Thyroid gland (tissue), 4 donors: ENCODE results near the gene MYORG. TPM values are rescaled to one million over a fixed set of nuclear protein-coding genes. Genes with fewer than 3 reads are reported as not detected.

ENCODE experiments used
- DNase-seq, 2 donors: peaks; one replicate each; pipeline ENCODE4 v3.0.0-alpha.2; 2019
- H3K27ac ChIP-seq, 3 donors: fragments of 200-600 bp; sonication (generic); 1 replicate in 2 of 3; 2 replicates in 1 of 3; pipeline ENCODE4 v1.5.1; 2016 to 2019; ENCODE audit warnings: mild to moderate bottlenecking in 1 of 3, moderate library complexity in 1 of 3
- H3K27me3 ChIP-seq: fragments of 200-600 bp; sonication (generic); one replicate; pipeline ENCODE4 v1.5.1; 2019
- H3K36me3 ChIP-seq, 2 donors: fragments of 200-600 bp; sonication (generic); one replicate each; pipeline ENCODE4 v1.5.1; 2016 to 2019
- H3K4me1 ChIP-seq, 2 donors: fragments of 200-600 bp; sonication (generic); one replicate each; pipeline ENCODE4 v1.5.1; 2017 to 2019
- H3K4me3 ChIP-seq, 3 donors: fragments of 200-600 bp; sonication (generic); replicated peaks in 1 of 3; 1 replicate in 2 of 3; 2 replicates in 1 of 3; pipeline ENCODE4 v1.5.1; 2016; ENCODE audit warnings: mild to moderate bottlenecking in 1 of 3
- H3K9me3 ChIP-seq: fragments of 200-600 bp; sonication (generic); one replicate; pipeline ENCODE4 v1.5.1; 2017
- CTCF ChIP-seq, 6 experiments: fragments of 200-600 bp in 3 of 6; fragments of 450-650 bp in 3 of 6; sonication (generic) in 3 of 6; IDR thresholded peaks; one replicate each; pipeline ENCODE4 v1.5.1; 2016 to 2019; ENCODE audit warnings: antibody characterized with exemption in 6 of 6, mild to moderate bottlenecking in 2 of 6, inconsistent platforms in 1 of 6, moderate library complexity in 1 of 6
- POLR2A ChIP-seq, 2 donors: fragments of 450-650 bp; IDR thresholded peaks; one replicate each; pipeline ENCODE4 v1.6.1; 2017; ENCODE audit warnings: antibody characterized with exemption in 2 of 2, mild to moderate bottlenecking in 2 of 2, moderate library complexity in 1 of 2
- WGBS, 2 donors: methylation state at CpG; one replicate each; pipeline ENCODE4 v1.1.5; 2017; 5-methylcytosine and 5-hydroxymethylcytosine counted together
- intact Hi-C: fragments of 100-400 bp; cut with DNase I; formaldehyde crosslinking; loops from one replicate; pipeline ENCODE4 v1.15.1; 2023
- total RNA-seq, 4 donors: library from RNA; depleted of rRNA; stranded (reverse); fragments of >200 nt; gene quantifications; one replicate each; pipeline ENCODE4 v1.2.3, GENCODE V29; 2016

Gene MYORG
- total RNA-seq, 4 donors from 2014 or later: 3.2 to 9.2 (median 6.0) TPM

GRCh38 chr9:34403554-34404380 is 27.1 kb upstream of the MYORG start:
- Histone ChIP-seq H3K27ac (no peak overlapping the region), H3K27me3 (no peaks in the 10 kb centered on the region), H3K9me3 (no peaks in the 10 kb centered on the region), H3K4me1 (no peaks in the 10 kb centered on the region), H3K36me3 (peaks cover 17 to 25% of the 10 kb centered on the region in 2 donors), H3K4me3 (no peak overlapping the region)
- intact Hi-C loops: loop anchor here (2.0 to 5.0 kb wide), 2 partner anchors 97 to 189 kb away; no protein-coding TSS in a partner anchor
- peak; percentile 79 to 96 (median 88) for TF ChIP-seq CTCF (IDR thresholded peaks at IDR 0.05)
- TF ChIP-seq POLR2A (IDR thresholded peaks at IDR 0.05): no peak
- peak; percentile 68 to 71 for DNase-seq

- TF ChIP-seq CTCF (IDR thresholded peaks at IDR 0.05) (no peak), POLR2A (IDR thresholded peaks at IDR 0.05) (no peak)
- Histone ChIP-seq H3K27me3 (no peaks in the 10 kb centered on the region), H3K4me3 (no peak overlapping the region), H3K36me3 (peaks cover 20 to 25% of the 10 kb centered on the region in 2 donors), H3K27ac (no peak overlapping the region), H3K4me1 (no peaks in the 10 kb centered on the region), H3K9me3 (no peaks in the 10 kb centered on the region)
- DNase-seq: no peak
- 84 to 87% methylated on average over 36 to 40 of the region's 40 CpGs for WGBS, 2 donors
- intact Hi-C loops: loop anchor here (5.0 kb wide), 1 partner anchor 191 kb away; no protein-coding TSS in a partner anchor
These were observed 24.2 kb upstream of the MYORG start for GRCh38 chr9:34400686-34401602.

GRCh38 chr9:34400275-34400674 is 23.6 kb upstream of the MYORG start:
- peaks cover 20 to 25% of the 10 kb centered on the region in 2 donors for H3K36me3 ChIP-seq
- no peak overlapping the region for H3K27ac ChIP-seq
- no peak for DNase-seq
- intact Hi-C loops: loop anchor here (5.0 kb wide), 1 partner anchor 192 kb away; no protein-coding TSS in a partner anchor
- H3K9me3 ChIP-seq: no peaks in the 10 kb centered on the region
- WGBS, 2 donors: 64 to 70% methylated on average over 11 to 12 of the region's 12 CpGs
- no peaks in the 10 kb centered on the region for H3K27me3 ChIP-seq
- no peak overlapping the region for H3K4me3 ChIP-seq
- H3K4me1 ChIP-seq: no peaks in the 10 kb centered on the region
- TF ChIP-seq CTCF (IDR thresholded peaks at IDR 0.05) (no peak), POLR2A (IDR thresholded peaks at IDR 0.05) (no peak)

GRCh38 chr9:34399729-34400128 is 23.0 kb upstream of the MYORG start:
- intact Hi-C loops: loop anchor here (5.0 kb wide), 1 partner anchor 193 kb away; no protein-coding TSS in a partner anchor
- Histone ChIP-seq H3K4me1 (no peaks in the 10 kb centered on the region), H3K36me3 (peaks cover 20 to 25% of the 10 kb centered on the region in 2 donors), H3K27ac (no peak overlapping the region), H3K4me3 (no peak overlapping the region), H3K27me3 (no peaks in the 10 kb centered on the region), H3K9me3 (no peaks in the 10 kb centered on the region)
- 89 to 96% methylated on average over 4 of the region's 4 CpGs for WGBS, 2 donors
- TF ChIP-seq CTCF (IDR thresholded peaks at IDR 0.05): no peak
- TF ChIP-seq POLR2A (IDR thresholded peaks at IDR 0.05): no peak
- DNase-seq: no peak
